Measurements from ENCODE around the gene CEMIP.

DNA sequence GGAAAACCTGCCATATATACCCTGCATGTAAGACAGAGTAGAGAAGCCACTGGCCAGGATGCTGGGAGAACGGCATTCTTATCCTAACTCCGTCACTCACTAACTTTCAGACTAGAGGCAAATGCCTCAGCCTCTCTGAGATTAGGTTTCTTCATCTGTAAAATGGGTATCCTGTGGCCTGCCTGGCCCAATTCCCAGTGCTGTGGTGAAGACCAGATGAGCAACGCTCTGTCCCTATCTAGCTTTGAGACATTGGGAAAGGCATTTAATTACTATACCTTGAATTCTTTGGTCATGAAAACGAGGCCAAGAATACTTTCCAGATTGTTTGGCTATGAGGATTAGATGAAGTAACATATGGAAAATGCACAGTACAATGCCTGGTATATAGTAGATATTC, 35.9 kb downstream of the CEMIP start:
- TF ChIP-seq, protein P1, sequence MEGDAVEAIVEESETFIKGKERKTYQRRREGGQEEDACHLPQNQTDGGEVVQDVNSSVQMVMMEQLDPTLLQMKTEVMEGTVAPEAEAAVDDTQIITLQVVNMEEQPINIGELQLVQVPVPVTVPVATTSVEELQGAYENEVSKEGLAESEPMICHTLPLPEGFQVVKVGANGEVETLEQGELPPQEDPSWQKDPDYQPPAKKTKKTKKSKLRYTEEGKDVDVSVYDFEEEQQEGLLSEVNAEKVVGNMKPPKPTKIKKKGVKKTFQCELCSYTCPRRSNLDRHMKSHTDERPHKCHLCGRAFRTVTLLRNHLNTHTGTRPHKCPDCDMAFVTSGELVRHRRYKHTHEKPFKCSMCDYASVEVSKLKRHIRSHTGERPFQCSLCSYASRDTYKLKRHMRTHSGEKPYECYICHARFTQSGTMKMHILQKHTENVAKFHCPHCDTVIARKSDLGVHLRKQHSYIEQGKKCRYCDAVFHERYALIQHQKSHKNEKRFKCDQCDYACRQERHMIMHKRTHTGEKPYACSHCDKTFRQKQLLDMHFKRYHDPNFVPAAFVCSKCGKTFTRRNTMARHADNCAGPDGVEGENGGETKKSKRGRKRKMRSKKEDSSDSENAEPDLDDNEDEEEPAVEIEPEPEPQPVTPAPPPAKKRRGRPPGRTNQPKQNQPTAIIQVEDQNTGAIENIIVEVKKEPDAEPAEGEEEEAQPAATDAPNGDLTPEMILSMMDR (conservative IDR thresholded peaks at IDR 0.05; ENCODE audit: low read length), result no peak
- no peak for TF ChIP-seq EZH2phosphoT487 (IDR thresholded peaks at IDR 0.05; ENCODE audit: borderline replicate concordance)

Data from Loucy (cell line).